GM12878 (cell line): ENCODE measurements around the gene NBEA.

Experiments used
- BACH1 ChIP-seq: fragments of 450-650 bp; IDR thresholded peaks from 2 replicates; pipeline ENCODE4 v1.6.1; 2017; ENCODE audit warnings: mild to moderate bottlenecking, borderline replicate concordance
- BHLHE40 ChIP-seq, 2 experiments: fragments of 450-650 bp in 1 of 2; IDR thresholded peaks; 2 replicates each; pipeline ENCODE4 v1.6.1; 2011 to 2017; ENCODE audit warnings: low read depth in 2 of 2, borderline replicate concordance in 1 of 2, improper control_type of control experiment in 1 of 2, low read length in 1 of 2, mild to moderate bottlenecking in 1 of 2
- CREB1 ChIP-seq: IDR thresholded peaks from 2 replicates; pipeline ENCODE4 v1.6.1; 2012; ENCODE audit warnings: low read depth, mild to moderate bottlenecking, inconsistent platforms
- HDAC2 ChIP-seq: fragments of 200-600 bp; sonication (generic); IDR thresholded peaks from 2 replicates; pipeline ENCODE4 v1.6.1; 2017
- JUNB ChIP-seq: IDR thresholded peaks from 2 replicates; pipeline ENCODE4 v1.6.1; 2016; ENCODE audit warnings: antibody characterized with exemption, mild to moderate bottlenecking
- NFIC ChIP-seq: IDR thresholded peaks from 2 replicates; pipeline ENCODE4 v1.6.1; 2012; ENCODE audit warnings: low read depth, mild to moderate bottlenecking, inconsistent platforms, low read length, moderate library complexity
- NRF1 ChIP-seq: conservative IDR thresholded peaks from 2 replicates; pipeline ENCODE4 v1.6.1; 2011; ENCODE audit warnings: mild to moderate bottlenecking, low read depth, low read length, improper control_type of control experiment
- POLR2A ChIP-seq: IDR thresholded peaks from 2 replicates; pipeline ENCODE4 v1.6.1; 2011; ENCODE audit warnings: low read depth, mild to moderate bottlenecking, low read length
- ZZZ3 ChIP-seq: IDR thresholded peaks from 2 replicates; pipeline ENCODE4 v1.6.1; 2011; ENCODE audit warnings: low read depth; ENCODE audit not compliant: control insufficient read depth, insufficient read length
- TF ChIP-seq, protein P1 (sequence below): IDR thresholded peaks from 2 replicates; pipeline ENCODE4 v1.6.1; 2012; ENCODE audit warnings: low read length, inconsistent platforms
- TF ChIP-seq, protein P2 (sequence below): IDR thresholded peaks from 2 replicates; pipeline ENCODE4 v1.6.1; 2012; ENCODE audit warnings: low read depth, low read length, improper control_type of control experiment

DNA sequence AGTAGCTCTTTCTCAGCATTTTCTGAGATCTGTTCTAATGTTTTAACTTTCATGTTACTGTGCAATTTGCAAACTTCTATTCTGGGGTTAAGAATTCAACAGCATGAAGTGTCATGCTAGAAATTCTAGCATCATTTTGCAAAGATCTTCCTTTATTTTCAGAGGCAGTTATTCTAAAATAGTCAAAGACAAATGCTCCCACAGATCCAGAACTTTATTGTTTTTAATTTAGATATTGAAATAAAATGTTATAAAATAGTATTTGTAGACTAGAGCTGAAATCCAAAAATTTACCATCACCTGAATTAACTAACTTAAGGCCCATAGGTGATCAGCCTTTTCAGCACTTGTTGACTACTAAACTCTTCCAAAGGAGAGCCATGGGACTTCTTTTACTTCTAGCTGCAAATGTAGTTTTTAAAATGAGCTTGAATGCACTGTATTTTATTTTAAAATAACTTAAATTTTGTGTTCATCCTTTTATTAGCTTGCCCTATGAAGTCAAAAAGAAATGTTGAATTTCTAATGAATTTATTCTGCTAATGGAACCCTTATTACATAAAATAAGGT lies 531.2 kb downstream of the NBEA start:
- TF ChIP-seq NRF1 = no peak
- no peak for TF ChIP-seq NFIC
- TF ChIP-seq, protein P1, sequence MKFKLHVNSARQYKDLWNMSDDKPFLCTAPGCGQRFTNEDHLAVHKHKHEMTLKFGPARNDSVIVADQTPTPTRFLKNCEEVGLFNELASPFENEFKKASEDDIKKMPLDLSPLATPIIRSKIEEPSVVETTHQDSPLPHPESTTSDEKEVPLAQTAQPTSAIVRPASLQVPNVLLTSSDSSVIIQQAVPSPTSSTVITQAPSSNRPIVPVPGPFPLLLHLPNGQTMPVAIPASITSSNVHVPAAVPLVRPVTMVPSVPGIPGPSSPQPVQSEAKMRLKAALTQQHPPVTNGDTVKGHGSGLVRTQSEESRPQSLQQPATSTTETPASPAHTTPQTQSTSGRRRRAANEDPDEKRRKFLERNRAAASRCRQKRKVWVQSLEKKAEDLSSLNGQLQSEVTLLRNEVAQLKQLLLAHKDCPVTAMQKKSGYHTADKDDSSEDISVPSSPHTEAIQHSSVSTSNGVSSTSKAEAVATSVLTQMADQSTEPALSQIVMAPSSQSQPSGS = no peak
- TF ChIP-seq ZZZ3 = no peak
- no peak for TF ChIP-seq BACH1
- TF ChIP-seq, protein P2, sequence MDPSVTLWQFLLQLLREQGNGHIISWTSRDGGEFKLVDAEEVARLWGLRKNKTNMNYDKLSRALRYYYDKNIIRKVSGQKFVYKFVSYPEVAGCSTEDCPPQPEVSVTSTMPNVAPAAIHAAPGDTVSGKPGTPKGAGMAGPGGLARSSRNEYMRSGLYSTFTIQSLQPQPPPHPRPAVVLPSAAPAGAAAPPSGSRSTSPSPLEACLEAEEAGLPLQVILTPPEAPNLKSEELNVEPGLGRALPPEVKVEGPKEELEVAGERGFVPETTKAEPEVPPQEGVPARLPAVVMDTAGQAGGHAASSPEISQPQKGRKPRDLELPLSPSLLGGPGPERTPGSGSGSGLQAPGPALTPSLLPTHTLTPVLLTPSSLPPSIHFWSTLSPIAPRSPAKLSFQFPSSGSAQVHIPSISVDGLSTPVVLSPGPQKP = no peak
- TF ChIP-seq CREB1 = no peak
- no peak for TF ChIP-seq HDAC2
- no peak for TF ChIP-seq POLR2A
- no peak for TF ChIP-seq BHLHE40 (IDR thresholded peaks at IDR 0.05; ENCODE audit: borderline replicate concordance in 1 of 2, low read depth in 2 of 2, low read length in 1 of 2)
- no peak for TF ChIP-seq JUNB
